ENCODE results near the gene MSH3. TPM values are rescaled to one million over a fixed set of nuclear protein-coding genes. Genes with fewer than 3 reads are reported as not detected.

The MSH3 gene
- total RNA-seq, 2 experiments from 2014 or later = 23.2 to 23.6 TPM

DNA sequence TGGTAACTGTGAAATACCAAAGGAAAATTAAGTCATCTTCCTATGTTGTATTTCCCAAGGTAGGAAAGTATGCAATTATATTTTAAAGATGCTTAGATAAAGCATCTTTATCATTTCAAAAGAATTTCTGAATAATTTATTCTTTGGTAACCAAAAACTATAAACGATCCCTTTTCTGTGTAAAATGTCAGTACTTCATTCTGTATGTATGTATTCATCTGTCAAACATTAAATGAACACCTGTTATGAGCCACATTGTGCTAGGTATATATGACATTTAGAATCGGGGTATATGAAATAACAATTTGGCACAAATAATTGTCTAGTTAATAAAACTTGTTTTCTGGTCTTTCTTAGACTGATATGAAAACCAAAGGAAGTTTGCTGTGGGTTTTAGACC lies 89.7 kb downstream of the MSH3 start:
- Mint-ChIP-seq H3K4me1 (ENCODE audit: low read depth) (peaks cover 20% of the 10 kb centered on the region), H3K36me3 (peaks cover 54% of the 10 kb centered on the region), H3K27ac (no peak overlapping the region), H3K9me3 (no peaks in the 10 kb centered on the region), H3K27me3 (no peaks in the 10 kb centered on the region), H3K4me3 (no peak overlapping the region)
- ChIA-PET POLR2A (no interaction called here), CTCF (no interaction called here)
- intact Hi-C loops (cut with micrococcal nuclease) = no loop called here
- no peak for DNase-seq

DNA sequence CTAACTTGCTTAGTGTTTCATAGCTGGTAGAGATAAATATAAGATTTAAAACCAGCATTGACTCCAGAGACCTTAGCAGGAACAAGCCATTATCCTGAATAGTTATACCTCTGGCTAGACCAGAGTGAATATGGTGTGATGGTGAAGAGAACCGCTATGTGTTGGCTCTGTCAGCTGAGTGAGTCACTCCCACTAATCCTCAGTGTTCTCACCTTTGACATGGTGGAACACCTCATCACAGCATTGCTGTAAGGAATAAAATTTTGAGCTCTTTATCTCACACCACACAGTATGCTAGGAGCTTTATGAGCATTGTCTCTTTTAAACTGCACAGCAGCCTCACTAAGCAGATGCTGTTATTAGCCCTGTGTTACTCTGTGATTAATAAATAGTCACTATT lies 91.0 kb downstream of the MSH3 start:
- no peak for DNase-seq
- no peak overlapping the region for H3K4me3 Mint-ChIP-seq
- H3K9me3 Mint-ChIP-seq = no peaks in the 10 kb centered on the region
- H3K36me3 Mint-ChIP-seq = peaks cover 55% of the 10 kb centered on the region
- intact Hi-C loops (cut with micrococcal nuclease) = no loop called here
- peaks cover 15% of the 10 kb centered on the region for H3K4me1 Mint-ChIP-seq (ENCODE audit: low read depth)
- POLR2A ChIA-PET = no interaction called here
- no peak overlapping the region for H3K27ac Mint-ChIP-seq
- CTCF ChIA-PET = no interaction called here
- H3K27me3 Mint-ChIP-seq = no peaks in the 10 kb centered on the region

DNA sequence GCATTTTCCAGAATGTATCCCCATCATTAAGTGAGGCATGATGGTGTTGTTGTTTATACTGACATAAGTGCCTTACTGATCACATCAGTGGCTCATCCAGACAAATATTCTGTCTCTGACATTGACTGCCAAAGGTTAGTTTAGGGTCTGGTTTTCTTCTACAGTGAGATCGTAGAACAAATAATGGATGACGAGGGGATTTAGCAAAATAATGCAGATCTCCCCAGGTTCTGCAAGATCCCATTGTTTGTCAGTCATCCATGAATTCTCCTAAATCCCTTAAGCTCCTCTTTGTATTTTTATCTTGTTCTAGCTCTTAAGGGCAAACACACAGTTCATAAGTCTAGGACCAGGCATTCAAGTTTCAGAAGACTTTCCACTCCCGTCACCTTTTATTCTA lies 93.5 kb downstream of the MSH3 start:
- POLR2A ChIA-PET = no interaction called here
- H3K27me3 Mint-ChIP-seq = no peaks in the 10 kb centered on the region
- H3K4me3 Mint-ChIP-seq = no peak overlapping the region
- intact Hi-C loops (cut with micrococcal nuclease) = no loop called here
- peaks cover 61% of the 10 kb centered on the region for H3K36me3 Mint-ChIP-seq
- CTCF ChIA-PET = interaction anchor here (0.6 kb wide), 1 partner anchor 332 kb away, joined by 5 read pairs; no protein-coding TSS in a partner anchor
- H3K9me3 Mint-ChIP-seq = no peaks in the 10 kb centered on the region
- DNase-seq = no peak
- H3K27ac Mint-ChIP-seq = no peak overlapping the region
- H3K4me1 Mint-ChIP-seq (ENCODE audit: low read depth) = peaks cover 3% of the 10 kb centered on the region

DNA sequence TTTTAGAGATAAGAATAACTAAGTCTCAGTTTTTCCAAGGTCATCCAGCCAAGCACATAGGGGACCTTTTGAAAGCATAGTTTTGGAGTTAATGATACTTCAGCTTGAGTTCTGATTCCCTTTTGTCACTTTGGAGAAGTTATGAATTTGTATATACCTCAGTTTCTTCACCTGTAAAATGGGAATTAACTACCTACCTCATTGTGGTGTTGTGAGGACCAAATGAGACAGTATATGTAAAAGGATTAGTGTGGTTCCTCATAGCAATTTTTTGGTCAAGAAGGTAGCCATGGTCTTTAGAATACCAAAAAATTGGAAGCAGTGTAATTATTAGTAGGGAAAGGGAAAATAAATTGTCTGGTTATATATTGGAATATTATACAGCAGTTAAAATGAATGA lies 98.0 kb downstream of the MSH3 start:
- intact Hi-C loops (cut with micrococcal nuclease) = no loop called here
- no peaks in the 10 kb centered on the region for H3K9me3 Mint-ChIP-seq
- ChIA-PET POLR2A (no interaction called here), CTCF (no interaction called here)
- no peak for DNase-seq
- H3K27ac Mint-ChIP-seq = no peak overlapping the region
- H3K36me3 Mint-ChIP-seq = peaks cover 43% of the 10 kb centered on the region
- peaks cover 32% of the 10 kb centered on the region for H3K4me1 Mint-ChIP-seq (ENCODE audit: low read depth)
- no peaks in the 10 kb centered on the region for H3K27me3 Mint-ChIP-seq
- no peak overlapping the region for H3K4me3 Mint-ChIP-seq

DNA sequence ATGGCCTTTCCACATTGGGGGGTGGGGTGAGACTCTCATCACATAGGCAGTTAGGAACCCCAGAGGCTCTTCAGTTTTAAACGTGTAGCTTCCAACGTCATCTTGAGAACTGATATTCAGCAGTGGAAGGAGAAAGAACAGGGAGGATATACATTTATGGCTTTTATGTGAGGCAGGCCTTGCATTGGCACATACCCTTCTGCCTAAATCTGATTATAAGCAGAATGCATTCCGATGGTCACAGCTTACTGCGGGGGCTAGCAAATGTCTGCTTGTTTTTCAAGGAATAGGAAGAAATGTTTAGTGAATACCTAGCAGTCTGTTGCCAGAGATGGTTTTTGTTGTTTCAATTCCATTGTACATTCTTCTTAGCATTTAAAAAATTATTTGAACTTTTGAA lies 99.3 kb downstream of the MSH3 start:
- Mint-ChIP-seq H3K27ac (no peak overlapping the region), H3K4me1 (ENCODE audit: low read depth) (peaks cover 42% of the 10 kb centered on the region), H3K36me3 (peaks cover 42% of the 10 kb centered on the region), H3K4me3 (no peak overlapping the region), H3K27me3 (no peaks in the 10 kb centered on the region), H3K9me3 (no peaks in the 10 kb centered on the region)
- POLR2A ChIA-PET = no interaction called here
- intact Hi-C loops (cut with micrococcal nuclease) = loop anchor here (2.0 kb wide), 3 partner anchors 35 to 253 kb away; no protein-coding TSS in a partner anchor
- no peak for DNase-seq
- CTCF ChIA-PET = interaction anchor here (1.4 kb wide), 1 partner anchor 354 kb away, joined by 3 read pairs; no protein-coding TSS in a partner anchor

DNA sequence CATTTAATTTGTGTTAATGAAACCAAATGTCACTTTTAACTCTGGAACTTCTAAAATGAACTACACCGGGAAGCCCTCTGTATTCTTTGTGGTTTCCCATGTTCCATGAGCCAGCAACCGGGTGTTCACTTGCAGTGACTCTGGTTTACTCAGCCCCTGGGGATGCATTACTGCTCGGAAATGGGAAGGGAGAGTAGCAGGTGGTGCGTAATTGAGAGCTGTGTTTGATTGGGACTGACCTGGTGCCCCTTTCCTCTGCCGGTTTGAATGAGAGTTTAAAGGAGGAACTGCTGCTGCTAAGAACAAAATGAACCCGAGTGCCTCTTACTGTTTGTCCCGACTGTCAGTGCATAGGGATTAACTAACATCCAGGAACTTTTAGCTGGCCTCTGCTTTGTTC lies 100.4 kb downstream of the MSH3 start:
- intact Hi-C loops (cut with micrococcal nuclease) = loop anchor here (1.0 to 5.0 kb wide), 7 partner anchors 34 to 1517 kb away; partner anchors contain the start of gene ZCCHC9
- peak overlapping the region; percentile 45 for H3K4me3 Mint-ChIP-seq
- ChIA-PET POLR2A (interaction anchor here (0.6 to 1.2 kb wide), 4 partner anchors 110 to 770 kb away, joined by 3 to 4 read pairs (median 3); no protein-coding TSS in a partner anchor), CTCF (interaction anchor here (1.0 to 1.4 kb wide), 2 partner anchors 83 to 441 kb away, joined by 3 read pairs; no protein-coding TSS in a partner anchor)
- peaks cover 39% of the 10 kb centered on the region for H3K36me3 Mint-ChIP-seq
- H3K27ac Mint-ChIP-seq = peak overlapping the region; percentile 71
- H3K9me3 Mint-ChIP-seq = no peaks in the 10 kb centered on the region
- H3K4me1 Mint-ChIP-seq (ENCODE audit: low read depth) = peaks cover 54% of the 10 kb centered on the region
- DNase-seq = peak; percentile 66
- no peaks in the 10 kb centered on the region for H3K27me3 Mint-ChIP-seq

DNA sequence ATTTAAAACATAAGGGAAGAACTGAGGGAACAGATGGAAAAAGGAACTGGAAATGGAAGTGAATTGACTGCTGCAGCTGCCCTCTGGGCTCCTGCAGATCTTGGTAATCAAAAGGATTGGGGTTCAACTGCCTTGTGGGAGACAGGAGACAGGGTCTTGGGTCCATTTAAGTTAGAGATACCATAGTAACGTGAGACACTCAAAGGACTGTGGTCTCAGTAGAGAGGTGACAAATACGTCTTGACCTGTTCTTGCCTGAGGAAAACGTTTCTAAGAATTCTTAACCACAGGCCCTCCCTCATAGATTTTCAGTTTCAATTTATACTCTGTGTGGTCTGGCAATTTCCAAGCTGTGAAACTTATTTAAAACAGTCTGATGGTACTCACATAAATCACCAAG lies 101.2 kb downstream of the MSH3 start:
- intact Hi-C loops (cut with micrococcal nuclease) = loop anchor here (1.0 to 5.0 kb wide), 9 partner anchors 33 to 1517 kb away; partner anchors contain the start of genes DHFR, MSH3 and ZCCHC9
- peaks cover 36% of the 10 kb centered on the region for H3K36me3 Mint-ChIP-seq
- H3K27me3 Mint-ChIP-seq = no peaks in the 10 kb centered on the region
- peak; percentile 21 for DNase-seq
- peak overlapping the region; percentile 45 for H3K4me3 Mint-ChIP-seq
- POLR2A ChIA-PET = interaction anchor here (0.7 to 1.3 kb wide), 4 partner anchors 101 to 408 kb away, joined by 3 to 4 read pairs (median 3); partner anchors contain the start of genes DHFR and MSH3
- CTCF ChIA-PET = interaction anchor here (0.6 to 1.4 kb wide), 4 partner anchors 84 to 542 kb away, joined by 3 to 5 read pairs (median 3); no protein-coding TSS in a partner anchor
- H3K4me1 Mint-ChIP-seq (ENCODE audit: low read depth) = peaks cover 61% of the 10 kb centered on the region
- peak overlapping the region; percentile 71 for H3K27ac Mint-ChIP-seq
- H3K9me3 Mint-ChIP-seq = no peaks in the 10 kb centered on the region

DNA sequence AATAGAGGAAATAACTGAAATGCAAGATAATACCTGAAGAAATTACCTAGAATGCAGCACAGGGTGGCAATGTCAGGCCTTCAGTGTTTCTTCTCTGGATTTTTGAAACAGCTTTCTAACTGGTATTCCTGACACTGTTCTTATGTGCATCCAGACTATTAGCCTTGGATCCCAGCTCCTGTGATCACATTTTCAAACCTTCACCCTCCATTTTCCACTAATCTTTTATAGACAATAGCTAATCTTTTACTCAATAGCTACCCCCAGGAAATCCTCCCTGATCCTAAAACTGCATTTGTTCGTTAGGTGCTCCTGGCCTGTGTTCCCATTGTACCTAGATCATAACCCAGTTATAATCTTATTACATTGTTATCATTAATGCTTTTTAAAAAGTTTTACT lies 101.8 kb downstream of the MSH3 start:
- no peak for DNase-seq
- no peak overlapping the region for H3K4me3 Mint-ChIP-seq
- intact Hi-C loops (cut with micrococcal nuclease) = loop anchor here (2.0 to 5.0 kb wide), 4 partner anchors 101 to 1516 kb away; partner anchors contain the start of genes DHFR, MSH3 and ZCCHC9
- POLR2A ChIA-PET = interaction anchor here (1.3 kb wide), 1 partner anchor 102 kb away, joined by 4 read pairs; the partner anchor contains the start of genes DHFR and MSH3
- H3K27ac Mint-ChIP-seq = peak overlapping the region; percentile 43
- no peaks in the 10 kb centered on the region for H3K9me3 Mint-ChIP-seq
- CTCF ChIA-PET = interaction anchor here (1.2 to 1.4 kb wide), 2 partner anchors 43 to 352 kb away, joined by 3 to 5 read pairs; no protein-coding TSS in a partner anchor
- no peaks in the 10 kb centered on the region for H3K27me3 Mint-ChIP-seq
- H3K4me1 Mint-ChIP-seq (ENCODE audit: low read depth) = peaks cover 68% of the 10 kb centered on the region
- H3K36me3 Mint-ChIP-seq = peaks cover 33% of the 10 kb centered on the region

DNA sequence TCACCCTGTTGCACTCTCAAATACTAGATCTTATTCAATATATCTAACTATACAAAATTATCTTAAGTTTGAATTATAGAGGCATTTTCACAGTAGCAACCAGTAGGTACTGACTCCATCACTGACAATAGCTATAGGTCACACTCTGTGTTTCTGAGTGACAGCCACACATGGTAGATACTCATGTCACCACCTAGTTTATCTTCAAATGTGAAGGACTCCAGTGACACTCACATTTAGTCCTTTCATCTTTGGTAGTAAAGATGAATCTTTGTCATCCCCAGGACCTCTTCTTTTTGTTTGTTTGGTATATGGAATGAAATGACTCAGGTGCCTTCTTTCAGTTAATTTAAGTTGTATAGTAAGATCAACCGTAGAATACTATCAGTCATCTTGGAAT lies 102.8 kb downstream of the MSH3 start:
- intact Hi-C loops (cut with micrococcal nuclease) = loop anchor here (1.0 to 5.0 kb wide), 5 partner anchors 102 to 1515 kb away; partner anchors contain the start of genes DHFR, MSH3 and ZCCHC9
- CTCF ChIA-PET = interaction anchor here (1.0 kb wide), 1 partner anchor 350 kb away, joined by 3 read pairs; no protein-coding TSS in a partner anchor
- Mint-ChIP-seq H3K27me3 (no peaks in the 10 kb centered on the region), H3K36me3 (peaks cover 28% of the 10 kb centered on the region), H3K9me3 (no peaks in the 10 kb centered on the region), H3K27ac (no peak overlapping the region), H3K4me1 (ENCODE audit: low read depth) (peaks cover 73% of the 10 kb centered on the region), H3K4me3 (no peak overlapping the region)
- POLR2A ChIA-PET = no interaction called here
- DNase-seq = no peak

DNA sequence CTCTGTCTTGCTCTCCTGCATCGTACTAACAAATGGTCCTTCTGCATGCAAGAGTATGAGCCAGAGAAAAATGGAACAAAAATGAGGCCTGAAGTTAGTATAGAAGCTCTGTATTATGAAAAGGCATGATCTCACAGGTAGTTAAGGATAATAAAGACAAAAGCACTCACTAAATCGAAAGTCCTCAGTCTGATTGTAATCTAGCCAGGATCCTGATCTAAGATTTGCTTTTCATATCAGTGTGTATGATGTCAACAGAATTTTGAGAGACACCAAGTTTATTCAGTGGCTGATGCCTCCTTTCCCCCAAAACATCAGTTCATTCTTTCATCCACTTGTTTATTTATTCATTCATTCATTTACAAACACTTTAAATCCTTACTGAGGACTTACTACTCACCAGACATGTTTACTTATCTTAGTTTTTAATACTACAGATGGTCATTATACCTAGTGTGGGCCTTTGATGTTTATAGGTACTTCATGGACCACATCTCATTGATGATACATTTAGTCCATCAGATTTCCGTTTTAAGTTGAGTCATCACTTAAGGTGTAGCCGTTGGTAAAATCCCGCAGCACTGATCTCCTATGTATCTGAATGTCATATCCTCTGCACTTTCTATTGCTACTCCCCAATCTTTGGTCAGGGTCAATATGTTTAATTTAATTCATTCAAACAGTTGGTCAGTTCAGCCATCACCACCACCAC lies 105.6 kb downstream of the MSH3 start:
- ChIA-PET CTCF (interaction anchor here (1.0 kb wide), 1 partner anchor 90 kb away, joined by 3 read pairs; no protein-coding TSS in a partner anchor), POLR2A (interaction anchor here (1.1 kb wide), 1 partner anchor 106 kb away, joined by 3 read pairs; no protein-coding TSS in a partner anchor)
- intact Hi-C loops (cut with micrococcal nuclease) = loop anchor here (2.0 to 5.0 kb wide), 3 partner anchors 111 to 1512 kb away; partner anchors contain the start of gene ZCCHC9
- Mint-ChIP-seq H3K4me1 (ENCODE audit: low read depth) (peaks cover 64% of the 10 kb centered on the region), H3K27ac (peak overlapping the region; percentile 75), H3K4me3 (no peak overlapping the region), H3K9me3 (no peaks in the 10 kb centered on the region), H3K36me3 (peaks cover 22% of the 10 kb centered on the region), H3K27me3 (no peaks in the 10 kb centered on the region)
- DNase-seq = peak; percentile 17

DNA sequence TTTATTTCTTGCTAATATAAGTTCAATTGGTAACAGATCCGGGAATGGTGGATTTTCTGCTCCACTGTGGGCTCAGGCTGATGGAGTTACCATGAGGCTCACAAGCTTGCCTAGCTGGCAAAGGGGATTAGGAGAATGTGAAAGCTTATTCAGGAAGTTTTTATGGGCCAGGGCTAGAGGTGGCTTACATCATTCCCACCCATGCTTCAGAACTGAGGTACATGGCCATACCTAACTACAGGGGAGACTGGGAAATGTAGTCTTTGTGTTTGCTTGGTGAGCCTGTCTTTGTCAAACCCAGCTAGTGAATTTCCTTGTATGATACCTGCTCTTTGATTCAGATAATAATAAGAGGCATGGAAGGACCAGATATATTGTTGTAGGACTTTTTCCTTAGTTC lies 106.2 kb downstream of the MSH3 start:
- Mint-ChIP-seq H3K9me3 (no peaks in the 10 kb centered on the region), H3K27me3 (no peaks in the 10 kb centered on the region), H3K27ac (peak overlapping the region; percentile 7), H3K4me1 (ENCODE audit: low read depth) (peaks cover 58% of the 10 kb centered on the region), H3K36me3 (peaks cover 22% of the 10 kb centered on the region), H3K4me3 (no peak overlapping the region)
- DNase-seq = no peak
- CTCF ChIA-PET = no interaction called here
- intact Hi-C loops (cut with micrococcal nuclease) = loop anchor here (2.0 kb wide), 1 partner anchor 110 kb away; no protein-coding TSS in a partner anchor
- POLR2A ChIA-PET = interaction anchor here (1.1 kb wide), 1 partner anchor 105 kb away, joined by 3 read pairs; no protein-coding TSS in a partner anchor

DNA sequence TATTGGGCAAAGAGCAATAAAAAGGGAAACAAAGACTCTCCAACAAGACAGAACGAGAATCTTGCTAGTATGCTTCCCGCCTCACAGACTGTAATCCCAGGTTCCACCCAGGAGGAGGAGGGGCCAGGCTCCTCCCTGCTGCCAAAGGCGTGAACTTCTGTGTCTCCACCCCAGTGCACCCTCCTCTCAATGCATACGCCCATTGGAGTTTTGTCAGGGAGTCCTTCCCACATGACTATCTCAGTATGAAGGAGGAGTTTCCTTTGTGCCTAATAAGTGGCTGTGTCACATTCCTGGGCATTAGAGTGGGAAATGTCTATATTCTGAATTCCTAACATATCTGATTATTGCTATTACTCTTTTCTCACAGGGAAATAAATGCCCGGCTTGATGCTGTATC lies 106.7 kb downstream of the MSH3 start:
- no peaks in the 10 kb centered on the region for H3K27me3 Mint-ChIP-seq
- H3K4me1 Mint-ChIP-seq (ENCODE audit: low read depth) = peaks cover 53% of the 10 kb centered on the region
- ChIA-PET POLR2A (no interaction called here), CTCF (no interaction called here)
- intact Hi-C loops (cut with micrococcal nuclease) = loop anchor here (2.0 kb wide), 1 partner anchor 110 kb away; no protein-coding TSS in a partner anchor
- no peak for DNase-seq
- H3K27ac Mint-ChIP-seq = peak overlapping the region; percentile 7
- H3K9me3 Mint-ChIP-seq = no peaks in the 10 kb centered on the region
- H3K36me3 Mint-ChIP-seq = peaks cover 22% of the 10 kb centered on the region
- no peak overlapping the region for H3K4me3 Mint-ChIP-seq
